ENCODE measurements around the gene HSPB3. TPM values are rescaled to one million over a fixed set of nuclear protein-coding genes. Genes with fewer than 3 reads are reported as not detected.
"Not testable (repeated sequence)": the region's sequence is repeated elsewhere in the genome, so short reads cannot be mapped to it uniquely, and the experiment has no call there.

The HSPB3 gene
- total and polyA plus RNA-seq, 7 donors: 0.23 to 17.4 (median 2.4) TPM

- TF ChIP-seq POLR2AphosphoS5 (IDR thresholded peaks at IDR 0.05) (no peak), POLR2A (IDR thresholded peaks at IDR 0.05) (no peak), EP300 (IDR thresholded peaks at IDR 0.05) (no peak), CTCF (IDR thresholded peaks at IDR 0.05) (no peak)
- intact Hi-C loops (cut with DNase I): no loop called here
Measured at GRCh38 chr5:54426209-54426608, 29.3 kb upstream of the HSPB3 start.

GRCh38 chr5:54434650-54435049 lies 20.8 kb upstream of the HSPB3 start:
- H3K27me3 ChIP-seq; H3K27ac ChIP-seq; H3K36me3 ChIP-seq; H3K9me3 ChIP-seq; H3K4me1 ChIP-seq; intact Hi-C loops (cut with DNase I); H3K4me3 ChIP-seq; DNase-seq: not testable (repeated sequence)
- WGBS, 2 donors: 91 to 95% methylated on average over 2 of the region's 2 CpGs

More at GRCh38 chr5:54426209-54426608, 29.3 kb upstream of the HSPB3 start:
- Histone ChIP-seq H3K4me3 (no peak overlapping the region), H3K27ac (no peak overlapping the region), H3K27me3 (no peaks in the 10 kb centered on the region), H3K36me3 (no peaks in the 10 kb centered on the region), H3K9me3 (no peaks in the 10 kb centered on the region), H3K4me1 (no peaks in the 10 kb centered on the region)
- WGBS, 2 donors: 70 to 76% methylated on average over 1 of the region's 1 CpG
- DNase-seq: no peak

- Histone ChIP-seq H3K4me3 (no peak overlapping the region), H3K27me3 (no peaks in the 10 kb centered on the region), H3K4me1 (no peaks in the 10 kb centered on the region), H3K9me3 (no peaks in the 10 kb centered on the region), H3K27ac (no peak overlapping the region), H3K36me3 (no peaks in the 10 kb centered on the region)
- TF ChIP-seq POLR2AphosphoS5 (IDR thresholded peaks at IDR 0.05): no peak
- TF ChIP-seq EP300 (IDR thresholded peaks at IDR 0.05): no peak
- TF ChIP-seq CTCF (IDR thresholded peaks at IDR 0.05): no peak
- no peak for TF ChIP-seq POLR2A (IDR thresholded peaks at IDR 0.05)
- DNase-seq: no peak
- WGBS, 2 donors: 37 to 61% methylated on average over 7 of the region's 7 CpGs
- intact Hi-C loops (cut with DNase I): no loop called here
Measured at GRCh38 chr5:54438620-54439389, 16.7 kb upstream of the HSPB3 start.

GRCh38 chr5:54440456-54440893 lies 15.0 kb upstream of the HSPB3 start:
- 60 to 78% methylated on average over 6 of the region's 6 CpGs for WGBS, 2 donors
- intact Hi-C loops (cut with DNase I): loop anchor here (5.0 kb wide), 1 partner anchor 47 kb away; no protein-coding TSS in a partner anchor
- Histone ChIP-seq H3K4me3 (no peak overlapping the region), H3K27ac (no peak overlapping the region), H3K27me3 (no peaks in the 10 kb centered on the region), H3K36me3 (no peaks in the 10 kb centered on the region), H3K9me3 (no peaks in the 10 kb centered on the region), H3K4me1 (no peaks in the 10 kb centered on the region)
- TF ChIP-seq CTCF (IDR thresholded peaks at IDR 0.05) (no peak), EP300 (IDR thresholded peaks at IDR 0.05) (no peak), POLR2AphosphoS5 (IDR thresholded peaks at IDR 0.05) (no peak), POLR2A (IDR thresholded peaks at IDR 0.05) (no peak)
- DNase-seq: no peak

GRCh38 chr5:54442271-54442670 lies 13.2 kb upstream of the HSPB3 start:
- no peak for TF ChIP-seq CTCF (IDR thresholded peaks at IDR 0.05)
- no peak for TF ChIP-seq POLR2AphosphoS5 (IDR thresholded peaks at IDR 0.05)
- no peak for TF ChIP-seq EP300 (IDR thresholded peaks at IDR 0.05)
- no peak for TF ChIP-seq POLR2A (IDR thresholded peaks at IDR 0.05)
- intact Hi-C loops (cut with DNase I): loop anchor here (5.0 kb wide), 1 partner anchor 45 kb away; no protein-coding TSS in a partner anchor
- DNase-seq: no peak
- whole genome bisulfite sequencing, 2 donors: 25 to 37% methylated on average over 1 of the region's 1 CpG
- Histone ChIP-seq H3K4me3 (no peak overlapping the region), H3K9me3 (no peaks in the 10 kb centered on the region), H3K27ac (no peak overlapping the region), H3K36me3 (no peaks in the 10 kb centered on the region), H3K27me3 (no peaks in the 10 kb centered on the region), H3K4me1 (peaks cover 0 to 12% (median 2%) of the 10 kb centered on the region in 4 donors)

All from sigmoid colon (tissue), 7 donors.